ENCODE measurements around the gene TM2D1.

DNA sequence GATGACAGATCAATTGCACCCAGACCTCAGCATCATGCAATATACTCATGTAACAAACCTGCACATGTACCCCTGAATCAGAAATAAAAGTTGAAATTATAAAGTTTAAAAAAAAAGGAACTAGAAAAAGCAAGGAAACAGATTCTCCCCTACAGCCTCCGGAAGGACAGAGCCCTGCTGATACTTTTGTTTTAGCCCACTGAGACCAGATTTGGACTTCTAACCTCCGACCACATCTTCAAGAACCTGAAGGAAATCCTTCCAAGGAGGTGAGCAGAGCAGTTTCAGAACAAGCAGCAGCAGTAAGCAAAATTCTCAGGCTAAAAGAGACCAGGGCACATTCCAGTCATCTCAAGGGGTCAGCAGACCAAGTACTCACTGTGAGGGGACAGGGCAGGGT, 54.5 kb downstream of the TM2D1 start:
- TF ChIP-seq, protein P1, sequence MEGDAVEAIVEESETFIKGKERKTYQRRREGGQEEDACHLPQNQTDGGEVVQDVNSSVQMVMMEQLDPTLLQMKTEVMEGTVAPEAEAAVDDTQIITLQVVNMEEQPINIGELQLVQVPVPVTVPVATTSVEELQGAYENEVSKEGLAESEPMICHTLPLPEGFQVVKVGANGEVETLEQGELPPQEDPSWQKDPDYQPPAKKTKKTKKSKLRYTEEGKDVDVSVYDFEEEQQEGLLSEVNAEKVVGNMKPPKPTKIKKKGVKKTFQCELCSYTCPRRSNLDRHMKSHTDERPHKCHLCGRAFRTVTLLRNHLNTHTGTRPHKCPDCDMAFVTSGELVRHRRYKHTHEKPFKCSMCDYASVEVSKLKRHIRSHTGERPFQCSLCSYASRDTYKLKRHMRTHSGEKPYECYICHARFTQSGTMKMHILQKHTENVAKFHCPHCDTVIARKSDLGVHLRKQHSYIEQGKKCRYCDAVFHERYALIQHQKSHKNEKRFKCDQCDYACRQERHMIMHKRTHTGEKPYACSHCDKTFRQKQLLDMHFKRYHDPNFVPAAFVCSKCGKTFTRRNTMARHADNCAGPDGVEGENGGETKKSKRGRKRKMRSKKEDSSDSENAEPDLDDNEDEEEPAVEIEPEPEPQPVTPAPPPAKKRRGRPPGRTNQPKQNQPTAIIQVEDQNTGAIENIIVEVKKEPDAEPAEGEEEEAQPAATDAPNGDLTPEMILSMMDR (IDR thresholded peaks at IDR 0.05; ENCODE audit: insufficient read depth, low read length, poor library complexity, severe bottlenecking): no peak
- TF ChIP-seq EZH2phosphoT487 (conservative IDR thresholded peaks at IDR 0.05; ENCODE audit: low read length): no peak

Data from SU-DHL-6 (cell line).